Smooth muscle cell (in vitro differentiated cells): ENCODE data around the gene MEIS2. TPM values are rescaled to one million over a fixed set of nuclear protein-coding genes. Genes with fewer than 3 reads are reported as not detected.

Experiments used
- DNase-seq: peaks from one replicate; lab custom pipeline; 2025; ENCODE audit not compliant: unreplicated experiment; lab: John Stamatoyannopoulos, UW
- H2AFZ ChIP-seq: fragments of 200-600 bp; sonication (generic); 2 replicates; pipeline ENCODE4 v1.6.0; 2016; ENCODE audit warnings: antibody characterized with exemption, low read depth, mild to moderate bottlenecking
- H3F3A ChIP-seq: fragments of 200-600 bp; sonication (generic); 2 replicates; pipeline ENCODE4 v1.6.0; 2017; ENCODE audit warnings: antibody characterized with exemption, low read depth
- H3K27ac ChIP-seq: fragments of 200-600 bp; sonication (generic); 2 replicates; pipeline ENCODE4 v1.5.1; 2016; ENCODE audit warnings: low read depth, mild to moderate bottlenecking
- H3K27me3 ChIP-seq: fragments of 200-600 bp; sonication (generic); 2 replicates; pipeline ENCODE4 v1.6.1; 2016; ENCODE audit warnings: low read depth, mild to moderate bottlenecking
- H3K36me3 ChIP-seq: fragments of 200-600 bp; sonication (generic); 2 replicates; pipeline ENCODE4 v1.5.1; 2016; ENCODE audit warnings: low read depth
- H3K4me1 ChIP-seq: fragments of 200-600 bp; sonication (generic); 2 replicates; pipeline ENCODE4 v1.5.1; 2016; ENCODE audit warnings: low read depth
- H3K4me2 ChIP-seq: fragments of 200-600 bp; sonication (generic); 2 replicates; pipeline ENCODE4 v1.6.0; 2016; ENCODE audit warnings: mild to moderate bottlenecking
- H3K4me3 ChIP-seq: fragments of 200-600 bp; sonication (generic); 2 replicates; pipeline ENCODE4 v1.5.1; 2016; ENCODE audit warnings: mild to moderate bottlenecking
- H3K79me2 ChIP-seq: fragments of 200-600 bp; sonication (generic); 2 replicates; pipeline ENCODE4 v1.6.0; 2016; ENCODE audit warnings: low read depth, mild to moderate bottlenecking
- H3K9ac ChIP-seq: fragments of 200-600 bp; sonication (generic); 2 replicates; pipeline ENCODE4 v1.6.0; 2016; ENCODE audit warnings: low read depth
- H3K9me3 ChIP-seq: fragments of 200-600 bp; sonication (generic); replicated peaks from 2 replicates; pipeline ENCODE4 v1.5.1; 2016; ENCODE audit warnings: low read depth
- H4K20me1 ChIP-seq: fragments of 200-600 bp; sonication (generic); 2 replicates; pipeline ENCODE4 v1.6.0; 2016; ENCODE audit warnings: low read depth
- WGBS: methylation state at CpG from one replicate; pipeline ENCODE4 v1.1.7; 2016; ENCODE audit warnings: low lambda C conversion rate; 5-methylcytosine and 5-hydroxymethylcytosine counted together
- polyA plus RNA-seq: library from polyadenylated mRNA; unstranded; fragments of >200 nt; fragmentation: Nextera tagmentation; extraction: Ambion mirVana; gene quantifications from 2 replicates; pipeline ENCODE4 v1.2.1, GENCODE V29; 2016
- total RNA-seq: library from RNA; depleted of rRNA; stranded (reverse); fragments of >200 nt; gene quantifications from 2 replicates; pipeline ENCODE4 v1.2.3, GENCODE V29; 2014
- TF ChIP-seq, protein P1 (sequence below): fragments of 200-600 bp; sonication (generic); IDR thresholded peaks from 2 replicates; pipeline ENCODE4 v1.5.1; 2017; ENCODE audit warnings: borderline replicate concordance, mild to moderate bottlenecking, antibody characterized with exemption; ENCODE audit not compliant: insufficient read depth, poor library complexity, severe bottlenecking

The MEIS2 gene
- total and polyA plus RNA-seq, 2 experiments from 2014 or later: 13.0 to 33.4 TPM

DNA sequence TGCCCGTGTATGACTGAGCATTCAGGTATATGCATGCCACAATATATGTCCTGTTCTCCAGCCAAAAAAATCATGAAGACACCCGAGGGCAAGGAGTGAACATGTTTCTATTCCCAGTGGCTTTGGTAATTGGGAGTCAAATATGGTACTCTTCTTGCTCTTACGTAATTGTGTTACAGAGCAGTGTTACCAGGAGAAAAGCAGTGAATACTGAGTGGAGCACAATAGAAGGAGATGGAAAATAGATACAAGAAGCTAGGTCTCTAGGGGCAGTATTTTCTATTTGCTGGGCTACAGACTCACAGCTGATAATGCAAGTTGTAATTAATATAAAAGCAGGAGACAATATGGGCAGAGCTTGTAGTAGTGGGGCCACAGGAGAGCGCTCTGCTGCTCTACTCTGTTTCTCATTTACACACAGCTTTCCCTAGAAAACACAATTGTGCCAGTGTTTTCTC, 13.2 kb downstream of the MEIS2 start:
- H3K79me2 ChIP-seq: peaks cover 93% of the 10 kb centered on the region
- H3K27me3 ChIP-seq: no peaks in the 10 kb centered on the region
- no peak overlapping the region for H2AFZ ChIP-seq
- WGBS: 88% methylated on average over 4 of the region's 4 CpGs
- H3F3A ChIP-seq: no peaks in the 10 kb centered on the region
- no peak overlapping the region for H3K27ac ChIP-seq
- H3K4me1 ChIP-seq: peaks cover 11% of the 10 kb centered on the region
- H3K4me2 ChIP-seq: no peak overlapping the region
- no peaks in the 10 kb centered on the region for H3K9me3 ChIP-seq
- peaks cover 65% of the 10 kb centered on the region for H4K20me1 ChIP-seq
- no peak for DNase-seq
- H3K9ac ChIP-seq: no peak overlapping the region
- peaks cover 35% of the 10 kb centered on the region for H3K36me3 ChIP-seq
- TF ChIP-seq, protein P1, sequence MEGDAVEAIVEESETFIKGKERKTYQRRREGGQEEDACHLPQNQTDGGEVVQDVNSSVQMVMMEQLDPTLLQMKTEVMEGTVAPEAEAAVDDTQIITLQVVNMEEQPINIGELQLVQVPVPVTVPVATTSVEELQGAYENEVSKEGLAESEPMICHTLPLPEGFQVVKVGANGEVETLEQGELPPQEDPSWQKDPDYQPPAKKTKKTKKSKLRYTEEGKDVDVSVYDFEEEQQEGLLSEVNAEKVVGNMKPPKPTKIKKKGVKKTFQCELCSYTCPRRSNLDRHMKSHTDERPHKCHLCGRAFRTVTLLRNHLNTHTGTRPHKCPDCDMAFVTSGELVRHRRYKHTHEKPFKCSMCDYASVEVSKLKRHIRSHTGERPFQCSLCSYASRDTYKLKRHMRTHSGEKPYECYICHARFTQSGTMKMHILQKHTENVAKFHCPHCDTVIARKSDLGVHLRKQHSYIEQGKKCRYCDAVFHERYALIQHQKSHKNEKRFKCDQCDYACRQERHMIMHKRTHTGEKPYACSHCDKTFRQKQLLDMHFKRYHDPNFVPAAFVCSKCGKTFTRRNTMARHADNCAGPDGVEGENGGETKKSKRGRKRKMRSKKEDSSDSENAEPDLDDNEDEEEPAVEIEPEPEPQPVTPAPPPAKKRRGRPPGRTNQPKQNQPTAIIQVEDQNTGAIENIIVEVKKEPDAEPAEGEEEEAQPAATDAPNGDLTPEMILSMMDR: no peak
- H3K4me3 ChIP-seq: no peak overlapping the region

DNA sequence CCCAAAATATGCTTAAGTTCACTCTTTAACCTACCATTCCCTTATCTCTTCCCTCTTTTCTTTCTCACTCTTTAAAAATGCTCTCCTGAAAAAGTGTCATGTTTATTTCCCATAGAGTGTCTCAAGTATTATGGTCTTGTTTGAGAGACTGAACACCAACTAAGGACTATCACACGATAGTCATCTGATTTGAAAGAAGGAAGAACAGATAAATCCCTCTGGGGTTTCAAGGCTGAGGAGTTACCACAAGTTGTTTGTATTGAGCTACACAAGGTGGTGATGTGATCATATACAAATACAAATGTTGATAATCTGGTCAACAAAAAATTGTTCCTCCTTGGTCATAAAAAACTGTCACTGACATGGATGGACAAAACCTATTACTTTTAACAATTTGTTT, 13.8 kb downstream of the MEIS2 start:
- WGBS: 85% methylated on average over 1 of the region's 1 CpG
- Histone ChIP-seq H3K4me1 (peaks cover 11% of the 10 kb centered on the region), H3K9me3 (no peaks in the 10 kb centered on the region), H3K4me3 (no peak overlapping the region), H4K20me1 (peaks cover 59% of the 10 kb centered on the region), H2AFZ (no peak overlapping the region), H3K9ac (no peak overlapping the region), H3K27me3 (no peaks in the 10 kb centered on the region), H3F3A (no peaks in the 10 kb centered on the region), H3K36me3 (peaks cover 35% of the 10 kb centered on the region), H3K27ac (peak overlapping the region; percentile 10), H3K79me2 (peaks cover 93% of the 10 kb centered on the region), H3K4me2 (no peak overlapping the region)
- TF ChIP-seq, protein P1: no peak
- DNase-seq: no peak

DNA sequence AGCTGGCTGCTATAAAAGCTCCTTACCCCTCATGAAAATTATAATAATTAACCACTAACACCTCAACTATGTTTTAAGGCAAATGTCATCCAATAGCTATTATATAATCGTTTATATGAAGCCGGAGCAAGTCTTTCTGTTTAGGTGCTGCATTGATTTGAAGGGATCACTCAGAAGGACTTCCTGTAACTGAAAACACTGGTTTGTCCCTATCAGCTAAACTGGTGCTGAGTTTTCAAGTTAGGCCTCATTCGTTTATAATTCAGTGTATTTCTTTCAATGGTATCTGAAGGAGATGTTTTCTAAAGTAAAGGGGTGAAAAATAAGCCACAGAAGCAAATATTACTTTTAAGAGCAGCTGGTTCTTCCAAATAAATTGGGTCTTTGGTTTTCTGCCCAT, 14.2 kb downstream of the MEIS2 start:
- Histone ChIP-seq H3K27me3 (no peaks in the 10 kb centered on the region), H3K4me1 (peaks cover 11% of the 10 kb centered on the region), H3K27ac (peak overlapping the region; percentile 10), H3F3A (no peaks in the 10 kb centered on the region), H3K79me2 (peaks cover 93% of the 10 kb centered on the region), H2AFZ (no peak overlapping the region), H3K4me3 (no peak overlapping the region), H3K4me2 (no peak overlapping the region), H4K20me1 (peaks cover 55% of the 10 kb centered on the region), H3K9ac (no peak overlapping the region), H3K9me3 (no peaks in the 10 kb centered on the region), H3K36me3 (peaks cover 35% of the 10 kb centered on the region)
- DNase-seq: no peak
- TF ChIP-seq, protein P1: no peak
- 80% methylated on average over 3 of the region's 3 CpGs for WGBS

DNA sequence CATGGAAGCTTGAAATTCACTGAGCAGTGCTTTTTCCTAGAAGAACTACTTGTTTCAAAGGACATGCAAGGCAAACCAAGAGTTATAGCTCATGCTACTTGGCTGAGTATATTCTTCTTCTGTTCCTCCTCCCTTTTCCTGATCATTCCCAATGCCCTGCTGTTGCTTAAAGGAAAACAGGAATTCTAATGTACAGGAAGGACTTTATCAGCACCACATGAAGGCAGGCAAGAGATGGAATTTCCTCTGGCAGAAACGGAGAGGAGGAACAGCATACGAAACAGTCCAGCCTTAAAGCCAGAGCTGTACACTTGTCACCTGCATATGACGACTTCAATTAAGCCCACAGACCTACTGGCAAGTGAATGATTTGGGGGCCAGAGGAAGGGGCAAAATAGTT, 15.7 kb downstream of the MEIS2 start:
- Histone ChIP-seq H4K20me1 (peaks cover 45% of the 10 kb centered on the region), H3K4me2 (no peak overlapping the region), H3K4me3 (no peak overlapping the region), H3K4me1 (peaks cover 24% of the 10 kb centered on the region), H3K9me3 (no peaks in the 10 kb centered on the region), H3K36me3 (peaks cover 33% of the 10 kb centered on the region), H3K9ac (no peak overlapping the region), H2AFZ (no peak overlapping the region), H3F3A (no peaks in the 10 kb centered on the region), H3K27me3 (no peaks in the 10 kb centered on the region), H3K79me2 (peaks cover 84% of the 10 kb centered on the region), H3K27ac (no peak overlapping the region)
- DNase-seq: no peak
- WGBS: 57% methylated on average over 3 of the region's 3 CpGs
- TF ChIP-seq, protein P1: no peak
